ENCODE data around the gene CFAP410.

CFAP410 gene

DNA sequence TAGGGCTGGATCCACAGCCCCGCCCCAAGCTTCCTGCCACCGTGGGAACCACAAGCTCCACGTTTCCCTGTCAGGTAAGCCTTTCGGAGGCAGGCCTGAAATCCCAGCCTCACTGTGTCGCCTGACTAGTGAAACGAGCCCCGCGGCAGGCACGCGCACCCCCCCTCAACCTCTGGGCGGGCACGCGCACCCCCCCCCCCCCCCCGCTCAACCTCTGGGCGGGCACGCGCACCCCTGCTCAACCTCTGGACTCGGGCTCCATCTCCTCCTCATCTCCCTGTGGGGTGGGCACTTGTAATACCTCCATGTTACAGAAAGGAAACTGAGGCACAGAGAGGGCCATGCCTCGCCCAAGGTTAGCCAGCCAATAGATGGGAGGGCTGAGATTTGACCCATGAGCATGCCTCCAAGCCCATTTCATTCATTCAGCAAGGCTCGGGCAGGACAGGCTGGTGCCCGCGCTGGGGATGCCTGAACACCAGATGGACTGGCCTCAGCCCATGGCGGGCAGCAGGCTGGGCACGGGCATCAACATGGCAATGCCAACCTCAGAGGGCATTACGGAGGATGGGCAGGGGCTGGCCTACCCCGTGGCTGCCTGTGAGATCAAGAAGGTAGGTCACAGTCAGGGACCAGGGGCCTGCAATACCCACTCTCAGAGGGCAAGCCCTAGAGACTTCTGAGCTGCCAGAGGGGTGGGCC is 4.7 kb downstream of the CFAP410 start:
- Histone ChIP-seq H3K27ac (replicated peaks; ENCODE audit: low read length) (no peak overlapping the region), H4K8ac (ENCODE audit: low read depth, low read length) (no peak overlapping the region), H3K9ac (ENCODE audit: low read depth, low read length, poor library complexity) (peak overlapping the region; percentile 44), H3K18ac (ENCODE audit: low read length) (no peak overlapping the region), H2BK120ac (ENCODE audit: low read depth, low read length) (peak overlapping the region; percentile 61), H2BK5ac (ENCODE audit: low read length) (peak overlapping the region; percentile 39), H2AK5ac (ENCODE audit: low read depth, low read length) (no peak overlapping the region), H3K23ac (ENCODE audit: low read depth, low read length, poor library complexity) (peak overlapping the region; percentile 22), H3K14ac (ENCODE audit: low read length) (peak overlapping the region; percentile 82), H3K79me1 (ENCODE audit: low read depth, low read length) (peaks cover 9% of the 10 kb centered on the region), H2BK15ac (ENCODE audit: low read length) (no peak overlapping the region), H3K4me1 (ENCODE audit: control insufficient read depth in 2 of 2, insufficient read depth in 1 of 2, low read depth in 1 of 2, low read length in 2 of 2) (peaks cover 3 to 7% of the 10 kb centered on the region in 2 donors), H3K9me3 (replicated peaks in 1 of 2; ENCODE audit: control insufficient read depth in 2 of 2, insufficient read depth in 1 of 2, low read depth in 1 of 2, low read length in 2 of 2) (no peaks in the 10 kb centered on the region), H3K4me3 (ENCODE audit: low read length in 2 of 2) (no peak overlapping the region), H3K27me3 (ENCODE audit: control insufficient read depth in 3 of 3, insufficient read depth in 3 of 3, low read depth in 1 of 3, low read length in 3 of 3) (peaks cover 0 to 2% (median 0%) of the 10 kb centered on the region in 3 experiments), H3K4ac (ENCODE audit: low read length) (no peak overlapping the region), H4K91ac (ENCODE audit: low read depth, low read length, poor library complexity) (no peak overlapping the region), H2AFZ (ENCODE audit: low read length) (no peak overlapping the region), H3K4me2 (ENCODE audit: insufficient read depth, low read length, poor library complexity, severe bottlenecking) (no peak overlapping the region), H2BK12ac (ENCODE audit: low read length) (peak overlapping the region; percentile 58), H3K36me3 (replicated peaks in 1 of 2; ENCODE audit: control insufficient read depth in 2 of 2, insufficient read depth in 2 of 2, low read length in 2 of 2) (peaks cover 10 to 11% of the 10 kb centered on the region in 2 donors)
- DNase-seq (ENCODE audit: low spot score) = no peak
- no CpG with 5 or more reads among the region's 26 CpGs for WGBS, 2 donors (ENCODE audit: extremely low coverage in 2 of 2, insufficient read length in 2 of 2, insufficient replicate concordance in 1 of 2)

DNA sequence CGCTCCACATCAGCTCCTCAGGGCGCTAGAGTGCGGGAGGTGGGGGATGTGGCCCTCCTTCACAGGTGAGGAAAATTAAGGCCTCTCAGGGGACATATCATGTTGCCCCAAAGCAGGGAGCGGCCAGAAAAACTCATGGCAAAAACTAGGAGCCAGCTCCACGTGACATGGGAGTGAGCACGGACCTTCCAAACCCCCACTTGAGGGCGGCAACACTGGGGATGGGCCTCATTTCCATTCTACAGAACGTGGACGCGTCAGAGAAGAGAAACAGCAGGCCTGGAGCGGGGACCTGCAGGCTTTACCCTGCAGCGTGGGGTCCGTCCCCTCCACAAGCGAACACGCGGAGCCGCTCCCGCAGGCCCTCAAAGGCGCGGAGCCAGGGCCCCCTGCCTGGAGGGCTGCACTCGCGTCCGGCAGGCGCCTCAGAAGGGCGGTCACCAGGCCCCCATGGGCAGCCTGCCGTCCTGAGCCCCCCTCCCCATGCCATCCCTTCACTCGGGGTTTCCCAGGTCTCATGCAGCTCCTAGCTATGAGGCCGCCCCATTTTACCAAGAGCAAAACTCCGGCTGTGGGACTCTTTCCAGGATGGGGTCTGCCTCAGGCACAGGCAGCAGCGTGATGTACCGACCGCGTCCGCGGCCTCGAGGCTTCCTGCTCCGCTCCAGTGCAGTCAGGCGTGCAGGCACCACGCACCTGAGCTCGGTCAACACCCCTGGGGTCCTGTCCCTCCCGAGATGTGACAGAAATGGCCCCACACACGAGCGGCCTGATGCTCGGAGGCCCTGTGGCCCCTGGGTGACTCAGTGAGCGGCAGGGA is 5.5 kb downstream of the CFAP410 start:
- Histone ChIP-seq H2BK5ac (ENCODE audit: low read length) (no peak overlapping the region), H3K14ac (ENCODE audit: low read length) (peak overlapping the region; percentile 82), H2BK120ac (ENCODE audit: low read depth, low read length) (peak overlapping the region; percentile 61), H3K9me3 (replicated peaks in 1 of 2; ENCODE audit: control insufficient read depth in 2 of 2, insufficient read depth in 1 of 2, low read depth in 1 of 2, low read length in 2 of 2) (no peaks in the 10 kb centered on the region), H3K18ac (ENCODE audit: low read length) (peak overlapping the region; percentile 44), H2BK12ac (ENCODE audit: low read length) (no peak overlapping the region), H4K8ac (ENCODE audit: low read depth, low read length) (no peak overlapping the region), H3K4me2 (ENCODE audit: insufficient read depth, low read length, poor library complexity, severe bottlenecking) (no peak overlapping the region), H4K91ac (ENCODE audit: low read depth, low read length, poor library complexity) (no peak overlapping the region), H3K79me1 (ENCODE audit: low read depth, low read length) (peaks cover 9% of the 10 kb centered on the region), H3K9ac (ENCODE audit: low read depth, low read length, poor library complexity) (no peak overlapping the region), H2AFZ (ENCODE audit: low read length) (no peak overlapping the region), H3K4ac (ENCODE audit: low read length) (no peak overlapping the region), H2BK15ac (ENCODE audit: low read length) (no peak overlapping the region), H3K4me1 (ENCODE audit: control insufficient read depth in 2 of 2, insufficient read depth in 1 of 2, low read depth in 1 of 2, low read length in 2 of 2) (peaks cover 3 to 9% of the 10 kb centered on the region in 2 donors), H3K36me3 (replicated peaks in 1 of 2; ENCODE audit: control insufficient read depth in 2 of 2, insufficient read depth in 2 of 2, low read length in 2 of 2) (peaks cover 10 to 13% of the 10 kb centered on the region in 2 donors), H3K23ac (ENCODE audit: low read depth, low read length, poor library complexity) (peak overlapping the region; percentile 61), H3K27me3 (ENCODE audit: control insufficient read depth in 3 of 3, insufficient read depth in 3 of 3, low read depth in 1 of 3, low read length in 3 of 3) (peaks cover 0 to 2% (median 0%) of the 10 kb centered on the region in 3 experiments), H3K4me3 (ENCODE audit: low read length in 2 of 2) (no peak overlapping the region), H2AK5ac (ENCODE audit: low read depth, low read length) (peak overlapping the region; percentile 64), H3K27ac (replicated peaks; ENCODE audit: low read length) (no peak overlapping the region)
- DNase-seq (ENCODE audit: low spot score) = no peak
- no CpG with 5 or more reads among the region's 45 CpGs for WGBS, 2 donors (ENCODE audit: extremely low coverage in 2 of 2, insufficient read length in 2 of 2, insufficient replicate concordance in 1 of 2)

DNA sequence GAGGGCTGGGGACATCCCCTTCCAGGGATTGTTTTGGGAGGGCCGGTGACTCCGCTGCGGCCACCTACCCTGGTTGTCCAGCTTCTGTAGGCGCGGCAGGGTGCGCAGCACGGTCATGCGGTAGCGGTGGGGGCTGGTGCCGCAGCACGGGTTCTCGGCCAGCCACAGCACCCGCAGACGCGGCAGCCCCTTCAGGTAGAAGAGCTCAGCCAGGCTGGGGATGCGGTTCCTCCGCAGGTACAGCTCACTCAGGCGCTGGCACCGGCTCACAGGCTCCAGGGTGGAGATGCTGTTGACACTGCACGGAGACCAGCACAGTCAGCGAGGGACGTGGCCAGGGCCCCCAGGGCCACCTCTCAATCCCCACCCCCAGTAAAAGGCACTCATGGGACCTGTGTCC is 6.2 kb downstream of the CFAP410 start:
- Histone ChIP-seq H3K36me3 (replicated peaks in 1 of 2; ENCODE audit: control insufficient read depth in 2 of 2, insufficient read depth in 2 of 2, low read length in 2 of 2) (peaks cover 10 to 13% of the 10 kb centered on the region in 2 donors), H2AK5ac (ENCODE audit: low read depth, low read length) (peak overlapping the region; percentile 64), H2BK120ac (ENCODE audit: low read depth, low read length) (no peak overlapping the region), H3K27ac (replicated peaks; ENCODE audit: low read length) (no peak overlapping the region), H3K14ac (ENCODE audit: low read length) (no peak overlapping the region), H3K23ac (ENCODE audit: low read depth, low read length, poor library complexity) (peak overlapping the region; percentile 70), H2AFZ (ENCODE audit: low read length) (no peak overlapping the region), H3K79me1 (ENCODE audit: low read depth, low read length) (peaks cover 5% of the 10 kb centered on the region), H4K91ac (ENCODE audit: low read depth, low read length, poor library complexity) (no peak overlapping the region), H3K18ac (ENCODE audit: low read length) (peak overlapping the region; percentile 28), H2BK5ac (ENCODE audit: low read length) (no peak overlapping the region), H3K4me3 (ENCODE audit: low read length in 2 of 2) (no peak overlapping the region), H3K27me3 (ENCODE audit: control insufficient read depth in 3 of 3, insufficient read depth in 3 of 3, low read depth in 1 of 3, low read length in 3 of 3) (peaks cover 0 to 2% (median 0%) of the 10 kb centered on the region in 3 experiments), H3K9me3 (replicated peaks in 1 of 2; ENCODE audit: control insufficient read depth in 2 of 2, insufficient read depth in 1 of 2, low read depth in 1 of 2, low read length in 2 of 2) (no peaks in the 10 kb centered on the region), H3K9ac (ENCODE audit: low read depth, low read length, poor library complexity) (no peak overlapping the region), H3K4me1 (ENCODE audit: control insufficient read depth in 2 of 2, insufficient read depth in 1 of 2, low read depth in 1 of 2, low read length in 2 of 2) (peaks cover 0 to 4% of the 10 kb centered on the region in 2 donors), H2BK12ac (ENCODE audit: low read length) (peak overlapping the region; percentile 19), H3K4ac (ENCODE audit: low read length) (no peak overlapping the region), H2BK15ac (ENCODE audit: low read length) (peak overlapping the region; percentile 2), H3K4me2 (ENCODE audit: insufficient read depth, low read length, poor library complexity, severe bottlenecking) (no peak overlapping the region), H4K8ac (ENCODE audit: low read depth, low read length) (peak overlapping the region; percentile 65)
- no CpG with 5 or more reads among the region's 22 CpGs for WGBS, 2 donors (ENCODE audit: extremely low coverage in 2 of 2, insufficient read length in 2 of 2, insufficient replicate concordance in 1 of 2)
- no peak for DNase-seq (ENCODE audit: low spot score)

DNA sequence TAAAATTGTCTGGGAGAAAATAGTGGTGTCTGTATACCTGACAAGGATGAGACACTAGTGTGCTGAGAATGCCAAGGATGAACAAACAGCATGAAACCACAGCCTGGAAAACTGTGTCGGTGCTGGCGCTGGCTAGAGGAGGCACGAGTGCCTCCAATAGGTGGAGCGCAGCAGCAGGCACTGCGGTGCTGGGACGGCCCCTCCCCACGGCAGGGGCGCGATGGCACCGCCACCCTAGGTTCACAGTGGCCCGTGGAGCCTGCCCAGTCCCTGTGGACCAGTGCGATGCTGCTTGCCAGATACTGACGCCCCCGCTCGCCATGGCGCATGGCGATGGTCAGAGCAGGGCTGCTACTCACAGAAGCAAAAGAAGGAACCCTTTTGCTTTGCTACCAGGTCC is 6.8 kb downstream of the CFAP410 start:
- H3K18ac ChIP-seq (ENCODE audit: low read length) = no peak overlapping the region
- H3K4me2 ChIP-seq (ENCODE audit: insufficient read depth, low read length, poor library complexity, severe bottlenecking) = no peak overlapping the region
- H3K4me1 ChIP-seq (ENCODE audit: control insufficient read depth in 2 of 2, insufficient read depth in 1 of 2, low read depth in 1 of 2, low read length in 2 of 2) = peaks cover 0 to 2% of the 10 kb centered on the region in 2 donors
- peaks cover 0 to 2% (median 0%) of the 10 kb centered on the region in 3 experiments for H3K27me3 ChIP-seq (ENCODE audit: control insufficient read depth in 3 of 3, insufficient read depth in 3 of 3, low read depth in 1 of 3, low read length in 3 of 3)
- H3K79me1 ChIP-seq (ENCODE audit: low read depth, low read length) = peaks cover 5% of the 10 kb centered on the region
- H3K36me3 ChIP-seq (replicated peaks in 1 of 2; ENCODE audit: control insufficient read depth in 2 of 2, insufficient read depth in 2 of 2, low read length in 2 of 2) = peaks cover 13 to 14% of the 10 kb centered on the region in 2 donors
- no peak overlapping the region for H2BK120ac ChIP-seq (ENCODE audit: low read depth, low read length)
- peak overlapping the region; percentile 74 for H4K91ac ChIP-seq (ENCODE audit: low read depth, low read length, poor library complexity)
- no peak overlapping the region for H2BK5ac ChIP-seq (ENCODE audit: low read length)
- no peak overlapping the region for H2AFZ ChIP-seq (ENCODE audit: low read length)
- peak overlapping the region; percentile 19 for H3K4ac ChIP-seq (ENCODE audit: low read length)
- H3K9me3 ChIP-seq (replicated peaks in 1 of 2; ENCODE audit: control insufficient read depth in 2 of 2, insufficient read depth in 1 of 2, low read depth in 1 of 2, low read length in 2 of 2) = no peaks in the 10 kb centered on the region
- no CpG with 5 or more reads among the region's 17 CpGs for WGBS, 2 donors (ENCODE audit: extremely low coverage in 2 of 2, insufficient read length in 2 of 2, insufficient replicate concordance in 1 of 2)
- H4K8ac ChIP-seq (ENCODE audit: low read depth, low read length) = peak overlapping the region; percentile 94
- no peak overlapping the region for H3K14ac ChIP-seq (ENCODE audit: low read length)
- H2BK12ac ChIP-seq (ENCODE audit: low read length) = no peak overlapping the region
- no peak for DNase-seq (ENCODE audit: low spot score)
- H2BK15ac ChIP-seq (ENCODE audit: low read length) = no peak overlapping the region
- H3K4me3 ChIP-seq (ENCODE audit: low read length in 2 of 2) = peak overlapping the region in 1 of 2 donors; percentile 27
- no peak overlapping the region for H3K9ac ChIP-seq (ENCODE audit: low read depth, low read length, poor library complexity)
- peak overlapping the region; percentile 43 for H3K23ac ChIP-seq (ENCODE audit: low read depth, low read length, poor library complexity)
- H3K27ac ChIP-seq (replicated peaks; ENCODE audit: low read length) = no peak overlapping the region
- peak overlapping the region; percentile 78 for H2AK5ac ChIP-seq (ENCODE audit: low read depth, low read length)

Data from neuronal stem cell (in vitro differentiated cells).